Endometrial microvascular endothelial cells (primary cell): ENCODE results near the gene ACTA2. TPM values are rescaled to one million over a fixed set of nuclear protein-coding genes. Genes with fewer than 3 reads are reported as not detected.

Experiments
- in situ Hi-C: cut with HindIII; loops from 2 replicates; pipeline ENCODE4 v1.10.0; 2017; ENCODE audit warnings: low sequenced_read_pairs, low pct_unique_long_range_greater_than_20kb; ENCODE audit errors: inconsistent ontology term
- total RNA-seq: library from RNA; depleted of rRNA; stranded (reverse); fragments of >200 nt; gene quantifications from one replicate; pipeline ENCODE4 v1.2.3, GENCODE V29; 2015; ENCODE audit errors: inconsistent ontology term

Gene ACTA2
- total RNA-seq, result 36.9 TPM

DNA sequence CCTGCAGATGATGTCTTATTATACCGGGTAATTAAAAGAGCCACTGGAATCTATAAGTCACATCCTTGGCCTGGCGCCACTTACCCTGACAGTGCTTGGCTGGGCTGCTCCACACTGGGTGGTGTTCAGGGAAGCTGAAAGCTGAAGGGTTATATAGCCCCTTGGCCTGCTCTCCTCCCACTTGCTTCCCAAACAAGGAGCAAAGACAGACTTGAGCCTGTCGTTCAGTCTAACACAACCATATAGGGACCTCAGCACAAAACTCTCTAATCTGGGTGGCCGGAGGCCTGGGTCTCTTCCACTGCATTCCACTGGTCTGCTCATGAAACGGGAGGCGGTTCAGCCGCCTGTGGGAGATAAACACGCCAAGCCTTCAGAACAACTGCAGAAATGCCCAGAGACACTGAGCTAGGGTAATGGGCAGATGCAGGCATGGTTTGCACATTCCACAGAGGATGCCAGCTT lies at the start of gene ACTA2:
TSS of gene ACTA2 (minus strand) at position 127 of the 465 bp plus-strand sequence. CDS start 3,843 bp downstream, outside the sequence.
- in situ Hi-C loops, result no loop called here

DNA sequence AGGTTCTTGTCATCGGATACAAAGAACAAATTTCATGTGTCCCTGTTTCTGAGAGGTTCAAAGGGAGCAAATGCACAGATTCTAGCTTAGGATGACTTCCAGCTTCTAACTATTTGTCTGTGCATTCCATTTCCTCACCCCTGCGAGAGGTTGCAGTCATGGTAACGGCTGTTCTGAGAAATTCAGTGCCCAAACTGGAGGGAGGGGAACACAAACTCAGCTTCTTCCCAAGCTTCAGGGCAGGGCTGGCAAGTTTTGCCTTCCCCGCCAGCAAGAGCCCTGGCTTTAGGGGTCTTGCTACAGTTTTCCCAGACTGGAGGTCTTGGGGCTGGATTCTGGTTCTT lies 49.1 kb upstream of the ACTA2 start:
- in situ Hi-C loops, result no loop called here

DNA sequence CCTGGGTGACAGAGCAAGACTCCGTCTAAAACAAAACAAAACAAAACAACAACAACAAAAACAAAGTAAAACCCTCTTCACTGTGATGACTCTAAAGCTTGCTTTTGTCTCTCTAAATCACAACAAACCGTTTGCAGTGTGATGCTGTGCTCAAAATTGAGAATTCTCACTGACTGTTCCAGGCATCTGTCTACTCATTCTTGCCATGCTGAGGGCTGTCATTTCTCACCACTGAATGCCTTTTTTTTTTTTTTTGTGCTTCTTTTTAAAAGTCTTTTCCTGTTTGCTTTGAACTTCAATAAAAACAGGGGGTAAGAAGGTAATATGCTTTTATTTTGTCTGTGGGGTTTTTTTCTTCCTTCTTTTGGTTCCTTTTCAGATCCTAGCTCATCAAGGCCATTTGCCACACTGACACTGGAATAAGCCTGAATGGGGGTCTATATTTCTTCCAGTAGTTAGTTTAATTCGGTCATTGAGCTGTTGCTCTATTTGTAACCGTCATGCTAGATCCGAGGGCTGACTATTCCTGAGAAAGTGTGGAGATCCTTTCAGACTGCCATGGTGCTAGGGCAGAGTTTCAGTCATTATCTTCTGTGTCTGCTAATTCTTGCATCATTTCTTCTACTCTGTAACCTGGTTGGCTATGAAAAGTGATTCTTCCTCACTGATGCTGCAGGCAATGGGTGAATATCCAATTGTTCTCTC lies 48.6 kb upstream of the ACTA2 start:
- in situ Hi-C loops, result no loop called here

DNA sequence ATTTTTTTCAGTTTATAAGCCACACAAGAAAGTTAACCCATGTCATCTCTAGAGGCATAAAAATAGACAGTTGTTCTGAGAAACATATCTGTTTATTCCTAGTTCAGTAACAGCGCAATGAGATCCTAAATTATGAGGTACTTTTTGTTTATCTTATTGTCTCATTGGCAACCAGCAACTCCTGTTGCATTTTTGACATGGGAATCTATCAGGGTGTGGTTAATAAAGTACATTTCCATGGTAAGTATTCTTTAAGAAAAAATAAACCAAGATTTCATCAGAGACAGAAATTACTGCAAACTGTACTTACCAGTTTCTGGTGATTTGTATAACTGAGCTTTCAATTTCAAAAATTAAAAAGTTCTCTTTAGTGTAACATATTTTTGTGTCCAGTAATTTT lies 47.1 kb upstream of the ACTA2 start:
- in situ Hi-C loops, result no loop called here

DNA sequence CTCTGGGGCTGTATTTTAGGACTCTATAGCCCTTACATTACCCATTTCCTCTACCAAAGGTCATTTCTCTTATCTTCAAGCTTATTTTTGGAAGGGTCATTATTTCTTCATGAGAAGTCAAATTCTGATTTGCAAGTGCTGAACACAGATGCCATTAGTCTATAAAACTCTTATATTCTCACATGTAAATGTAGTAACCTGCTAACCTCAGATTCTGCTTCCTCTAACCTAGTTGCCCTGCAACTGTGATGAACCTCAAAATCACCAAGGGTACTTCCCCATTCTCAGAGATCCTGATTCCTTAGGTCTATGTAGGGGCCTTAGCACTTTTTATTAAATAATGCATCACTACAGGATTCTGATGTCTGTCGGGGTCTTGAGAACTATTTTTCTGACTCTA lies 44.4 kb upstream of the ACTA2 start:
- in situ Hi-C loops, result no loop called here

DNA sequence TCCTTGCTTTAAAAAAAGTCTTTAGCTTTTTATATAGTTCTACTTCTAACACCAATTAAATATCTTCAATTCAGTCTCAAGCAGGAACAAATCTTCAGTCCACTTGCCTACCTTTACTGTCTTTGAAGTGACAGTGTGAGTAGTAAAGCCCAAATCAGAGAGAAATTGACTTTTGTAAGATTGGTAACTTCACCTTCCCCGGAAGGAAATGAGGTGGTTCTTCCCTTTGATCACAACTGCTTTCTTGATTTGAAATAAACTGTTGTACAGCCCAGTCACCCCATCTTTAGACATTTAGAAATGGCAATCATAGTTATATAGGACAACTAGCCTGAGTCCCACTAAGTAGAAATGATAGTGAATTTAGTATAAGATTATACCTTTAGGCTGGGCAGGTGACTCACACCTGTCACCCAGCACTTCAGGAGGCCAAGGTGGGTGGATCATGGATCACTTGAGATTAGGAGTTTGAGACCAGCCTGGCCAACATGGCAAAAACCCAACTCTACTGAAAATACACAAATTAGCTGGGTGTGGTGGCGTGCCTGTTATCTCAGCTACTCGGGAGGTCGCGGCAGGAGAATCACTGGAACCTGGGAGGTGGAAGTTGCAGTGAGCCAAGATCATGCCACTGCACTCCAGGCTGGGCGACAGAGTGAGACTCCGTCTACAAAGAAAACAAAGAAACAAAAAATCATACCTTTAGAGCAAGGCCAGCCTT lies 42.7 kb upstream of the ACTA2 start:
- in situ Hi-C loops, result no loop called here

DNA sequence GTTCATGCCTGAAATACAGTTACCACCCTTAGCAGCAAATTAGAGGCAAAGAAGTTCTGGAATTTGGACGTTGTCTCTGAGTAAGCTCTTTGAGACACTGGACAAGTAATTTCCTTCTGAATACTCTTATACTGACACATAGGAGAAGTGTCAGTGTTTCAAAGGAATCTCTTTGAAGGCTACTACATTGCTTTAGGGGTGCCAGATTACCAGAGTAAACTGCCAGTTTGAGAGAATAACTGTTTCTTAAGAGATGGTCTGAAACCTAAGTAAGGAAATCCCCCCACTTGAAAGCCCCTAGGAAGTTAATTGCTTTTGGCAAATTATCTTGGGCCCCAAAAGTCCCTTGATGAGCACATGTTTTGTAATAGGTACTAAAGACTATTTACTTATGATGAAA lies 41.4 kb upstream of the ACTA2 start:
- in situ Hi-C loops, result no loop called here

DNA sequence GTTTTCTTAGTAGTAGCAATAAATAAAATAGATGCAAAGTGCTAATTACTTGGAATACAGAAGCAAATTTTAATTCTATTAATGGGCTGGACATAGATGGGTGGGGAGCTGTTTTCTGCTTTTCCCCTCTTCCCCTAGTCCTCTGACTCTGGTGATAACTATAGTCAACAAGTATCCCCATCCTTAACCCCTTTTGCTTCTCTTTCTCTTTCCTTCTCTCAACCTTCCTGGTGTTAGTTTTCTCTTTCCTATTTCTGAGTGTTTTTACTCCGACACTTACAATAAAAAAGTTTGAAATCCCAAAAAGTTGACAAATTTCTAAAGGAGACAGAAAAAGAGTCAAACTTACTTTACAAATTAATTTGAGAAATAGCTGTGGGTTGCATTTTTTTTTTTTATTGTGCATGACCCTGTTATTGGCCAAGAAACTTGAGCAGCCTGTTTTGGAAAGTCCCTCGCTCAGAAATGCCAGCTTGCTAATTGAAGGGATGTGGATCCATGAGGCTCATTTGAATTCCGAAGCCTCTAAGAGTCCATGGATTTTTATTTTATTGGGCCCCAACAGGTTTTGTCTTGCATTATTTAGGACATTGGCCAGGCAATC lies 40.5 kb upstream of the ACTA2 start:
- in situ Hi-C loops, result no loop called here

DNA sequence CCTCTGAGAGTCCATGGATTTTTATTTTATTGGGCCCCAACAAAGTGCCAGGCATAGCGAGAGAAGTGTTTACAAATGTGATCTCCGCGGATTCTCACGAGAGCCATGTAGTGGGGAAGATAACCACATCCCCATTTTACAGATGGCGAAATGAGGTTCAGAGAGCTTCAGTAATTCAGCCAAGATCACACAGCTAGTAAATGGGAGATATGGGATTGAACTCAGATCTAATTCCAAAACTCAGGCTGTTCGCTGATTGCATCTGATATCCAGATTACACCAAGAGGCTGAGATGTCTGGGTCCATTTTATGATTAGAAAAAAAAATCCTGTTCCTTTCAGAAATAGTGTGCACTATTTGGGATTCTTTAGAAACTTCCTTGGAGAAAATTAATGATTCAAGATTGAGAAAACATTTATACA lies 39.3 kb upstream of the ACTA2 start:
- in situ Hi-C loops, result no loop called here

DNA sequence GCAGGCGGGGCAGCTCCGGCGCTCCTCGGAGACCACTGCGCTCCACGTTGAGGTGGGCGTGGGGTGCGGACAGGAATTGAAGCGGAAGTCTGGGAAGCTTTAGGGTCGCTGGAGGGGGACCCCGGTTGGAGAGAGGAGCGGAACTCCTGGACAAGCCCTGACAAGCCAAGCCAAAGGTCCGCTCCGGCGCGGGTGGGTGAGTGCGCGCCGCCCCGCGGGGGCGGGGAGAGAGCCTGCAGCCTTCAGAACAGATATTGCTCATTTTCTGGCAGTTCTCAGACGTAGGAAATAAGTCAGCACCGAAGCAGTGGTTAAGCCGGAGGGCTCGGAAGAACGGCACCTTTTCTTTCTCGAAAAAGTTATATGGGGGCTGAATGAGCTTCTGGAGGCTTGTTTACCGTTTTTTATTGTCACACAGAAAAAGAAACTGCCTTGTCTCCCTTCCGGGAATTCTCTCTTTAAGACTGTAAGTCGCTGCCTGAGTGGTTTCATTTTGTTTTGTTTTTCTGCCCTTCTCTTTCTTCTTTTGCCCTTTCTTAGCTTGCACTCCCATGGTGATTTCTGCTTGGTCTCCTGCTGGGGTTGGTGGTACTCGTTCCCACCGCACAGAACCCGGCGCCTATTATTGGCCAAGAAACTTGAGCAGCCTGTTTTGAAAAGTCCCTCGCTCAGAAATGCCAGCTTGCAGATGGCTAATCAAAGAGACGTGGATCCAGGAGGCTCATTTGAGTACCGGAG lies 38.8 kb upstream of the ACTA2 start:
- in situ Hi-C loops, result no loop called here

DNA sequence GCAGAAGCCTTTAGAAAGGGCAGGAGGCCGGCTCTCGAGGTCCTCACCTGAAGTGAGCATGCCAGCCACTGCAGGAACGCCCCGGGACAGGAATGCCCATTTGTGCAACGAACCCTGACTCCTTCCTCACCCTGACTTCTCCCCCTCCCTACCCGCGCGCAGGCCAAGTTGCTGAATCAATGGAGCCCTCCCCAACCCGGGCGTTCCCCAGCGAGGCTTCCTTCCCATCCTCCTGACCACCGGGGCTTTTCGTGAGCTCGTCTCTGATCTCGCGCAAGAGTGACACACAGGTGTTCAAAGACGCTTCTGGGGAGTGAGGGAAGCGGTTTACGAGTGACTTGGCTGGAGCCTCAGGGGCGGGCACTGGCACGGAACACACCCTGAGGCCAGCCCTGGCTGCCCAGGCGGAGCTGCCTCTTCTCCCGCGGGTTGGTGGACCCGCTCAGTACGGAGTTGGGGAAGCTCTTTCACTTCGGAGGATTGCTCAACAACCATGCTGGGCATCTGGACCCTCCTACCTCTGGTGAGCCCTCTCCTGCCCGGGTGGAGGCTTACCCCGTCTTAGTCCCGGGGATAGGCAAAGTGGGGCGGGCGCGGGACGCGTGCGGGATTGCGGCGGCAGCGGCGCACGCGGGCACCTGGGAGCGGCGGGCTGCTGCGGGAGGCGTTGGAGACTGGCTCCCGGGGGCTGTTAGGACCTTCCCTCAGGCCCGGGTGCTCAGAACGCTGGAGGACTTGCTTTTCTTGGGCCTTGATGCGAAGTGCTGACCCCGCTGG lies 38.0 kb upstream of the ACTA2 start, which contains the start of gene FAS:
TSS of gene FAS (plus strand) at position 415 of the 777 bp plus-strand sequence. CDS start at position 494, 79 bp downstream.
- in situ Hi-C loops, result no loop called here

DNA sequence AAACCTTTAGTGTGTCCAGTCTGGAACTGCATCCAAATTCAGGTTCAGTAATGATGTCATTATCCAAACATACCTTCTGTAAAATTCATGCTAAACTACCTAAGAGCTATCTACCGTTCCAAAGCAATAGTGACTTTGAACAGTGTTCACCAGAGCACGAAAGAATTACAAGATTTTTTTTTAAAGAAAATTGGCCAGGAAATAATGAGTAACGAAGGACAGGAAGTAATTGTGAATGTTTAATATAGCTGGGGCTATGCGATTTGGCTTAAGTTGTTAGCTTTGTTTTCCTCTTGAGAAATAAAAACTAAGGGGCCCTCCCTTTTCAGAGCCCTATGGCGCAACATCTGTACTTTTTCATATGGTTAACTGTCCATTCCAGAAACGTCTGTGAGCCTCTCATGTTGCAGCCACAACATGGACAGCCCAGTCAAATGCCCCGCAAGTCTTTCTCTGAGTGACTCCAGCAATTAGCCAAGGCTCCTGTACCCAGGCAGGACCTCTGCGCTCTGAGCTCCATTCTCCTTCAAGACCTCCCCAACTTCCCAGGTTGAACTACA lies 37.3 kb upstream of the ACTA2 start:
- in situ Hi-C loops, result no loop called here

DNA sequence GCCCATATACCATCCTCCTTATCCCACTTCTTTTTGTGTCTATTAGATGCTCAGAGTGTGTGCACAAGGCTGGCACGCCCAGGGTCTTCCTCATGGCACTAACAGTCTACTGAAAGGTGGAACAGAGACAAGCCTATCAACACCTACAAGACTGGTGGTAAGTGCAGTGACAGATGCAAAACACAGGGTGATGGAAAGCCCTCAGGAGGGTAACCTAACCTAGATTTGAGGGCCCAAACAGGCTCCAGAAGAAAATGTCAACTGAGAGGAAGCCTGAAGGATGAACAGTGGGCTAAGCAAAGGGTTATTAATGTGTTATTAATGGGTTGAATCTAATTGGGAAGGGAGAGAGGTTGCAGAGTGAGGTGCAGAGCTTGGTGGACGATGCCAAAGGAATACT lies 36.9 kb upstream of the ACTA2 start:
- in situ Hi-C loops, result no loop called here

DNA sequence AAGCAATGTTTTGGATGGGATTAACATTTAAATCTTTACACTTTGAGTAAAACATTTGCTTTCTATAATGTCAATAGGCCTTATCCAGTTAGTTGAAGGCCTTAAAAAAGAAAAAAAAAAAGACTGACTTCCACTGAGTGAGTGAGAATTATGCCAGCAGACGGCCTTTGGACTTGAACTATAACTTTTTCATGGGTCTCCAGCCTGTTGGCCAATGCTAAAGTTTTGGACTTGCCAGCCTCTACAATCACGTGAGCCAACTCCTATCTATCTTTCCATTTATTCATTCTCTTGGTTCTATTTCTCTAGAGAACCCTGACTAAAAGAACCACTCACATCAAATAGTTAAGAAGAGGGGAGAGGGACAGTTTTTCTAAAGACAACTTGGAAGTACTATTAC lies 35.3 kb upstream of the ACTA2 start:
- in situ Hi-C loops, result no loop called here

DNA sequence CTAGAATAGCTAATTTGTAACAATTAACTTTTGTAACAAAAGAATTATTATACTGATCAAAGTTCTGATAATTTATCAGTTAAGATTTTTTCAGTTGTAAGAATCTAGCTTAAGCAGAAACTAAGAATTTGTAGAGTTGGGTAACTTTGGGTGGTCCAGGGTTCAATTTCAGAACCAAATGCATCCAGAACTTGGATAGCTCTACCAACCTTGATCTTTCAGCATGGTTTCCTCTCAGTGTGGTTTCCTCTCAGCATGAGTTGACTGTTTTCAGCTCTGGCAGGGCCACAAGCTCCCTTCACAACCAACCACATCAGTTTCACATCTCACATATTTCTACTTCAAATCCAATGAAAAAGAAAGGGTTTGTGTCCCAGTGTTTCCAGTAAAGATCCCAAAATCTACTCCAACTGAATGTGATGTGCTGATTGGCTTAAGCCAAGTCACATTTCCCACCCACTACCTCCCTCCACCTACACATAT lies 34.7 kb upstream of the ACTA2 start:
- in situ Hi-C loops, result no loop called here

DNA sequence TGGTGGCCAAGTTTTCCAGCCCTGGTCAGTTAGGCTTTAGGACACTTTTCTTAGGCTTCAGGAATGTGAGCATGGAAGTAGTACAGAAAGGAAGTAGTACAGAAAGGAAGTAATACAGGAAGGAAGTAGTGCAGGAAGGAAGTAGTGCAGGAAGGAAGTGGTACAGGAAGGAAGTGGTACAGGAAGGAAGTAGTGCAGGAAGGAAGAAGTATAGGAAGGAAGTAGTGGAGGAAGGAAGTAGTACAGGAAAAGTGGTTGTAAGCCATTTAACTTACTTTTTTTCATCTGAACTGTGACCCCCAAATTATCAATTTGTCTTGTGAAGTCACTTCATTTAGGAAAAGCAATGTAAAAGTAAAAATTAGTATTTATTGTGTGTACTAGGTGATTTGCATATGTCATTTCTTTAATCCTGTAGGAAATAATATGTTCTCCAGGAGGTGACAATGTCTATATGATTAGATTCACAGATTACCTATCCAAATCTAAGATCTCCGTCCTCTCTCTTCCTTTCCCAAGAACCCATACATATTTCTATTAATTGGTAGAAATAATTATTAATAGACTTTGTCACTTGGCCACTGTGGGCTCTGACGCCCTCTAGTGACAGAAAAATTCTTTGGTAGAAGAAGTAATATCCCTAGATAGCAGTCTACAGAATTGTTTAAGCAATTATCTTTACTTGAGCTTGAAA lies 34.1 kb upstream of the ACTA2 start:
- in situ Hi-C loops, result no loop called here

DNA sequence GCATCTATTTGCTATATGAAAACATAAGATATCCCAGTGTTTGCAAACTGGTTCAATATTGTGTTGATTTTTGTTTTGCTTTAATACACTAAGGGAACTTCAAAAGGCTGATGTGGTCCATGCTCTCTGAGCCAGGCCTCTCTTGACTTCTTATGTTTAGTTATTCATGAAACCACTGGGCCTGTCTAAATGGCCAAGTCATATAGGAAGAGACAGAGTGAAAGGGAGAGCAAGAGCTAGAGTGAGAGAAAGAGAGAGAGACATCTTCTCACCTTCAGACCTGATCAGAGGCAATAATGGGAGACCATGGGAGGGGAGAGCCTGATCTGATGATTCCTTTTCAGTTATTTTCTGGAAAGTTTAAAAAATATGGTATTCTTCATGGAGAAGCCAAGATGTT lies 32.0 kb upstream of the ACTA2 start:
- in situ Hi-C loops, result no loop called here

DNA sequence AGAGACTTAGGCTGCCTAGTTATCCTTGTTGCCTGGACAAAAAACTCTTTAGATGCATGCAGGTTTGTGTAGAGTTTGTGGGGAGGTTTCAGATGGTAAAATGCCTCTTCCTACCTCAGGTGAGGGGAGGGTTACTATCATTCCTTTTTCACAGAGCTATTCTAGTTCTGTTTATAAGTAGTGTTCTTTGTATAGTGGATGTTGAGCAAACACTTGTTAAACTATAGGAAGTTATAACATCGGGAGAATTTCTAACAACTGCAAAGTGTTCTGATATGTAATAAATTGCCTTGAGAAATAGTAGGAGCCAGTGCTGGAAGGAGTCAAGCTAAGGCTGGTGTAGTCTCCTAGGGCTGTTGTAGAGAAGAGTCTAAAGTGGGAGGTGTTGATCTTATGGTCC lies 31.4 kb upstream of the ACTA2 start:
- in situ Hi-C loops, result no loop called here
